GM19239 (cell line): ENCODE data around the gene LRP1B.

ENCODE experiments used
- DNase-seq: peaks from one replicate; pipeline ENCODE4 v3.0.0; 2011; ENCODE audit warnings: low spot score; ENCODE audit not compliant: insufficient read length
- FAIRE-seq: peaks from 2 replicates; lab custom pipeline; 2011; peaks lifted over from hg19 to GRCh38; lab: Jason Lieb, UNC

LRP1B gene

DNA sequence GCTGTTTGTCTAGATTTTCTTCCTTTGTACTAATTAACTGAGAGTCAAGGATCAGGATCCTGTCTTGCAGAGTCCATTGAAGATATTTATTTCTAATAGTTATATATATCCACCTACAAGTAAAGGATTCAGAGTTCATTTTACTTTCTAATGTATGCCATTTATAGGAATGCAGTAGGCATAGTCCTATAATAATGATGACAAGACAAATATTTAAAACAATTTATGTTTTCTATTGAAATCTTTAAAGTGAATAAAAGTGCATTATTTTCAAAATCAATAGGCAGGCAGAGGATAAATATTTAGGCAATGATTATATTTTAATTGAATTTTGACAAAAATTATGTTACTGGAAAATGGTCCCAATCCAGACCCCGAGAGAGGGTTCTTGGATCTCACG is 1919.9 kb downstream of the LRP1B start:
- no peak for FAIRE-seq
- no peak for DNase-seq

DNA sequence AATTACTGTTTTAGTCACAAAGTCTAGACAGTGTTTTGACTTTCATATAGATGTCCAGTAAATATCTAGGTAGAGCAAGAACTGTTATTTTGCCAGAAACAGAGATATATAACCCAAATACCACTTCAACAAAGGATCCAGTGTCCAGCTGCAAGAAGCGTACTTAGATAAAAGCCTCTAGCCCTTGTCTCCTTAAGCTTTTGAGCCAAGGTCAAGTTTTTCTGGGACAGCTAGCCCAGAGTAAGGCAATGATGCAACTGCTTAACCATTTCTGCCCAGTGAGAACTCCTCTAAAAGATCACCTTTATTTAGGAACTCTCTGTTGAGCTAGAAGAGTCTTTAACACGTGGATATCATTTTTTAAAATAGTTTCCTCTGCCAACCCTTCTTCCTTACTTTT is 1925.7 kb downstream of the LRP1B start:
- no peak for DNase-seq
- no peak for FAIRE-seq

DNA sequence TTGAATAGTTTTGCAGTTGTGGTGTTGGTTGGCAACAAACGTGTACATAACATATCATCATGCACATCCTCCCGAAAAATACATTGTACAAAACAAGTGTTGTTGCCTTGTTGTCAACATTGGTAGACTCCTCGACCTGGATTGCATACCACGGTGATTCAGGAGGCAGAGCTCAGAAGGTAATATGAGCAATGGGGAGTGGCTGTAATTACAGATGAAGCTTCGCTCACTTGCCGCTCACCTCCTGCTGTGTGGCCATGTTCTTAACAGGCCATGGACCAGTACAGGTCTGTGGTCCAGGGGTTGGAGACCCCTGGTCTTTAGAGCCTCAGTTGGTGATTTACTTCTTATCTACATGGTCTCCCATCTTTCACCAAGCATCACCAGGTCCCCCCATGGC is 1927.5 kb downstream of the LRP1B start:
- no peak for FAIRE-seq

GRCh38 chr2:140201572-140201971 is 1929.2 kb downstream of the LRP1B start:
- FAIRE-seq (no peak), DNase-seq (no peak)

More for the DNA sequence above, 1927.5 kb downstream of the LRP1B start:
- DNase-seq, result no peak

- DNase-seq (no peak), FAIRE-seq (no peak)
Observed at GRCh38 chr2:140200764-140201163, 1930.1 kb downstream of the LRP1B start.

DNA sequence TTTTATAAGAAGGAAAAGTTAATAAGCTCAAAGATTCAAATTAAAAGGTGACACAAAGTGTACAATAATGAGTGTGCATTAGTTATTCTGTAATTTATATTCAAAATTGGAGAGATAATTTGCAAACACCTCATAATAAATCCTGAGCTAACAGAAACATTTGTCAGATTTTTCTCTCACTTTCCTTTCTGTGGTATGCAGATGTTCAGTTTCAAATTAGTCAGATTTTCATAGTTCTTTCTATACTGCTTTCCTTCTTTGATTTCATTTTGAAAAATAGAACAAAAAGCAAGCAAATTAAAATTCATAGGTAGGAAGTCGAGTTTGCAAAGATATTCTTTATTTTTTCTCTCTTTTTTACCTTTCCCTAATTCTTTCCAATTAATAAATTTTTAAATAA is 1930.5 kb downstream of the LRP1B start:
- DNase-seq, result no peak
- FAIRE-seq, result no peak

DNA sequence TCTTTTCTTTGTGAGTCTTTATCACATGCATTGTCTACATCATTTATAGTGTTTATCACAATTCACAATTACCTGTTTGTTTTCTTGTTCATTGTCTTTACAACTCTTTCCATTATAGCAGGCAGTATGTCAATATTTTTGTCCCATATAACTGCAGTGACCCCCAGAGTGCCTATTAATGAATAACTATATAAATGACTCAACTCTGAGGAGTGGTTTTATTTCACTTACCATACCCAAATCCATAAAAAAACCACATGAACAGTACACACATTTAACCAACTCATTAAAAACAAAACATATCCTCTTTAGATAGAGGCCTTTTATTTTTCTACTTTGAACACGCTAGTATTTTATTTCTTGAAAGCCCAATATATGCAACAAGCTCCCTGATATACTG is 1931.5 kb downstream of the LRP1B start:
- DNase-seq (no peak), FAIRE-seq (no peak)

- DNase-seq (no peak), FAIRE-seq (no peak)
Observed at GRCh38 chr2:140187086-140187485, 1943.7 kb downstream of the LRP1B start.

- no peak for DNase-seq
- FAIRE-seq, result no peak
Observed at GRCh38 chr2:140186313-140186712, 1944.5 kb downstream of the LRP1B start.

DNA sequence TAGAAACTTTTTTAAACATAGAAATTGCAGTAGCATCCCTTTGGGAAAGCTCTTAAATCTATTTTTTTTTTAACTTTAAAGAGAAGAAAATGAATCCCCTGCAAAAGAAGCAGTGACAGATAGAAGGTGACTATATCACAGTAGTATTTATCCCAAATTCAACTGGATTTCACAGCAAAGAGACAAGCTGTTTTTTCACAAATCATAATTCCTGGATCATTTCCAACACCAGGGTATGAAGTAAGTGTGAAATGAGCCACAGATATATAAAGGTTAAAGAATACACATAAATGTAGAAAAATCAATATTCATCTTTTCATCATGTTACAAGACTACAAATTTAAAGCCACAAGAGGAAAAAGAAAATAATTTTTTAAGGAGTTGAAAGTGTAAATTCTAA is 1945.7 kb downstream of the LRP1B start:
- DNase-seq (no peak), FAIRE-seq (no peak)

GRCh38 chr2:140183056-140183765 is 1947.6 kb downstream of the LRP1B start:
- DNase-seq (no peak), FAIRE-seq (no peak)
